HUDEP-2 (cell line): ENCODE measurements around the gene RBM47.
A peak's percentile ranks its signal among the peaks of the same experiment; 100 is the strongest.
"Not testable (repeated sequence)": the region's sequence is repeated elsewhere in the genome, so short reads cannot be mapped to it uniquely, and the experiment has no call there.

Experiments used
- DNase-seq, 76 experiments: peaks; one replicate each; lab custom pipeline; 2025; ENCODE audit not compliant: unreplicated experiment in 76 of 76; lab: John Stamatoyannopoulos, UW

Gene RBM47

DNA sequence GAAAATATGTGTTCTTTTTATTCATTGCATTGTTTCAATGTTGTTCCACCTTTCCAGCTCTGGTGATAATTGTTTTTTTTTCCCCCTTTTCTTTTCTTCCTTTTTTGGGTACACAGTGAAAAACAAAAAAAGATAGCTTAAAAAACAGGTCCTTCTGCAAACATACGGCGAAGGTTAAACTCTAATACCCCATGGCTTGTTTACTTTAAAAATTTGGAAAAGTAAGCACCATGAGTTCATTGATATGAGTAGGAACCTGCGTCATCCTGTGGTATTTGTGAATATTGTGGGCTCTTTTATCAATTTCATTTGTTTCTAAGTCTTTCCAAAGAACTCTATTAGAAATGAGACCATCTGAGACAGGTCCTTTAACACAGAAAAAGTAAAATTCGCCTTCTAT, 171.0 kb downstream of the RBM47 start:
- no peak for DNase-seq

DNA sequence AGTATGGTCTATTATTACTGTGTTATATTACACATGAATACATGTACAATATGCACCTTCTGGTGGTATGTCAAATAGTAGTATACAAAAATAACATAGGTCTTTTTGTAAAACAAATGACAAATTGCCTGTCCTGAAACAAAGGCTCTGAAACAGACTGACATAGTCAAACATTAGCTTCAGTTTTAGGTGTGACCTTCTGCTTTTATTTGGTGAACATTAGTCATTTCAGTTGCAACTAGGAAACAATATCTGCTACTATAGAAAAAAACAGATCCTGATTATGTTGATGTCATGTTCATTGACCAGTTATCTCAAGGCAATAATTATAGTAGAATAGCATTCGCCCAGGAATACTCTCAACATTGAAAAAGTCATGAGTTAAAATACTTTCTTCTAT, 171.6 kb downstream of the RBM47 start:
- no peak for DNase-seq

DNA sequence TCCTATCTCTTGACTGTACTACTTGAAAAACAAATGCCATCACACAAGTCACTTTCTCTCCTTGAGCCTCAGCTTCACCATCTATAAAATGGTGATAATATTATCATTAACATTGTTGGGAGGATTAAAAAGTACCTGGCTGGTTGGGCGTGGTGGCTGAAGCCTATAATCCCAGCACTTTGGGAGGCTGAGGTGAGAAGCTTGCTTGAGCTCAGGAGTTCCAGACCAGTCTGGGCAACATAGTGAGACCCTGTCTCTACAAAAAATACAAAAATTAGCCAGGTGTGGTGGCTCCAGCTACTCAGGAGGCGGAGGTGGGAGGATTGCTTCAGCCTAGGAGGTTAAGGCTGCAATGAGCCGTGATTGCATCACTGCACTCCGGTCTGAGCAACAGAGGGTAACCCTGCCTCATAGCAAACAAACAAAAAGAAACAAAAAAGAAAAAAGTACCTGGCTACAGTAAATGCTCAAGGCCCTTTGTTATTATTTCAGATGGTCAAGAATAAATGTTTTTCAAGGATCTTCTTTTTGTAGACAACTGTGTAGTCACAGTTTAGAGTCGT, 174.2 kb downstream of the RBM47 start:
- DNase-seq = no peak

DNA sequence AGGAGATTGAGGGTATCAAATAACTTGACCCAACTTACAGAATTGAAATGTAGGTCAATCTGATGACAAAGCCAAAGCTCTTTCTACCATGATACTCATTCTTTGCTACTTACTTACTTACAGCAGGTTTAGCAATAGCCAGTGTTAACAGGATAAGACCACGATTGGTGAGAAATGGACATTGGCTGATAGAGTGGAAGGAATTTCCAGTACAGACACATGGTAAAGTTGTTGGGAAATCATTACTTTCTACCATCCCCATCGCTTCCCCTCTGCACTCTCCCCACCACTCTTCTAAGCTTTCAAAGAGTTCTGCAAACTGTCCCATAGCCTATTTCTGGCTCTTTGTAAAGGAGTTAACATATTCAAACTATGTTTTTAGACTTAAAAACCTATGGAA, 174.8 kb downstream of the RBM47 start:
- no peak for DNase-seq

DNA sequence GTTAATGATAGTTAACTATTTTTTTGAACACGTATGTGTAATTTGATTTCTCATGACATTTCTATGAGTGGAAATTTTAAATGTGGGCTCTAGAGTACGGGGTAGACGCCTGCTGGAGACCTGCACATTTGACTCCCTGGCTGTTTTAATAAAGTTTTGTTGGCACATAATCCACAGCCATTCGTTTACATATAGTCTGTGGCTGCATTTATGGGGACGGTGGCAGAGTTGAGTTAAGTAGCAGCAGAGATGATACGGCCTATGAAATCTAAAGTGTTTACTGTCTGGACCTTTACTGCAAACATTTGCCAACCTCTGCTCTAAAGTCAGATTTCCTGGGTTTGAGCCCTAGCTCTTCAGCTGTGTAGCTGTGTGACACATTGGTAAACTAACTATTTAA, 175.8 kb downstream of the RBM47 start:
- no peak for DNase-seq

DNA sequence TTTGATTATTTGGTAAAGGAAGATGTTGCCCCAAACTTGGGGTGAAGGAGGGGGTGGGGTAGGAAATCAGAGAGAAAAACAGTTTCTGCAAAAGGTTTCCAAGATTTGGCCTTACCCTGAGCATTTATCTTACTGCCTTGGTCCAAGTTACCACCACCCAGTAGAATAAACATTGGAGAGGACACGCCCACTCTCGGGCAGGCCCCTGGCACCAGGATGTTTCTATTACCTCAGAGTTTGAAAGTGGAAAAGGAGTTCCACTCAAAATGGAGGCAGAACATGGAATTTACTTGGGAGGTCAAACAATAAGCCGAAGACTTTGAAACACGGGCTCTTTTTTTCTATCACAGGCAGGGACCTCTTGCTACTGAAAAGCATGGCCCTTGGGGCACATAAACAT, 180.8 kb downstream of the RBM47 start:
- DNase-seq = no peak

DNA sequence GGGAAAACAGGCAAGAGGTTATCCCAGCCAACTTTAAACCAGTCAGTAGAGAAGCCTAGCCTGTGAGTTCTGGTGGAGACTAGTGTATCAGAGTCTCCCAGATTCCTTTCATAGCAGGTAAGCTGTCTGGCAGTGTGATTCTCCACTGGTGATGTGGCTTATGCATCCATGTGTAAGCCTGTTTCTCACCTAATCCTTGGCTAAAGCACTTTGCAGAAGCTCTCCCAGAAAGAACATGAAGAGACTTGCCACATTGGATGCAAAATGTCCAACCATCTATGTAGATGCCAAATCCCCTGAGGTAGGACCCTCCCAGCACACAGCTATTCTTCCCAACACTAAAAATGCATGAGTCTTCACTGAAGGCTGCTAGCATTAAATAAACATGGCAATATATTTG, 182.8 kb downstream of the RBM47 start:
- DNase-seq = no peak

DNA sequence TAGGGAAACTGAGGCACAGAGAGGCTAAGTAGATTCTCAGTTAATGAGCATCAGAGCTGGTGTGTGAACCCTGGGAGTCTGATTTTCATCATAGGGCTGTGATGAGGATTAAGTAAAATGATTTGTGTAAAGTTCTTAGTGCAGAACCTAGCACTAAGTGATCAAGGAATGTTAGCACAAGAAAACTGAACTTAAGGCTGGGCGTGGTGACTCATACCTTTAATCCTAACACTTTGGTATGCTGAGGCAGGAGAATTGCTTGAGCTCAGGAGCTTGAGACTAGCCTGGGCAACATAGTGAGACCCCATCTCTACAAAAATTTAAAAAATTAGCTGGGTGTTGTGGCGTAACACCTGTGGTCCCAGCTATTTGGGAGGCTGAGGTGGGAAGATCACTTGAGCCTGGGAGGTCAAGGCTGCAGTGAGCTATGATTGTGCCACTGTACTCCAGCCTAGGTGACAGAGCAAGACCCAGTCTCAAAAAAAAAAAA, 183.4 kb downstream of the RBM47 start:
- not testable (repeated sequence) for DNase-seq

DNA sequence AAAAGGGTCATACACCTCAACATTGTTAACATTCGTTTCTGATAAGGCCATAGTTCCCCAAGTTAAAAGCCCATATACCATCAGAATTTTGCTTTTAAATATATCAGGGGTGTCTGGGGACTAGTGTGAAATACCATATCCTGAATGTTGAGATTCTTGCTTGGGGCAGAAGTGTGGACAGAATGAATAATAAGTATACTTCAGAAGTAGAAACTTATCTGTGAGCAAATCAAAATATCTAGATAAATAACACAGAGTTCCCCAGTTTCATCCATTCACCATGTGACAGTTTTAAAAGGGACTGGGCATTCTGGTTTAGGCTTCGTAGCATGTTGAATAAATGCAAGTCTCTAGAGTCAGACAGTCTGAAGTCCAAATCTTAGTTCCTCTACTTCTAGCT, 184.0 kb downstream of the RBM47 start:
- DNase-seq = no peak

DNA sequence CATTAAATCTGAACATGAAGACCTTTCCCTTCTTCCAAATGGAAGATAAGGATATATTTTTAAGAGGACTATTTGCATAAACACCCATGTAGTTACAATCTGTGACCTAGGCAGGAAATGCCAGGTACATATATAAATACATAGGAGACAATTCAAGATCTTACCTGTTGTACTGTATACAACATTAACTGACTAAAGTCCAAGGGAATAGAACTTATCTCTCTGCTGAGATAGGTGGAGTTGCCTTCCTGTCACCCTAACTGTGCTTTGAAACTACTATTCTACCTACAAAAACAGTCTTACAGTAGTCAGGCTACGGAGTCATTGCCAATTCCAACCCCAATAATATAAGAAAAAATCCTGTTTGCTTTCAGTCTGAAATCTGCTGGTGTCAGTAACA, 188.2 kb downstream of the RBM47 start:
- no peak for DNase-seq

DNA sequence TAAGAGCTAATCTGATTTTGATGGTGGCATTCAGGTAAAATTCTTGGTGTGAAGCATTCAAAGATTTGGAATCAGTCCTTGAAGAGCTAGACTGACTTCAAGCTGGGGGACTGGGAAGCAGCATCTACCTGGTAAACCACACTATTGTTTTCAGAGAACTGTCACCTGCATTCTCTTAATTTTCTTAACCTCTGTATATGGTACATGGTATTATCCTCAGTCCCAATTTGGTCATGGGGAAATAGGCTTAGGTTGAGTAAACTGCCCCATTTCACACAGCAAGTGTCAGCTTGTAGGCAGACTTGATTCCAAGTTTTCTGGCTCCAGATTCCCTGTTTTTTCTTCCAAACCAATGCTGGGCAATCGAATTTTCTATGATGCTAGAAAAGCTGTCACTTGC, 190.1 kb downstream of the RBM47 start:
- DNase-seq = no peak

DNA sequence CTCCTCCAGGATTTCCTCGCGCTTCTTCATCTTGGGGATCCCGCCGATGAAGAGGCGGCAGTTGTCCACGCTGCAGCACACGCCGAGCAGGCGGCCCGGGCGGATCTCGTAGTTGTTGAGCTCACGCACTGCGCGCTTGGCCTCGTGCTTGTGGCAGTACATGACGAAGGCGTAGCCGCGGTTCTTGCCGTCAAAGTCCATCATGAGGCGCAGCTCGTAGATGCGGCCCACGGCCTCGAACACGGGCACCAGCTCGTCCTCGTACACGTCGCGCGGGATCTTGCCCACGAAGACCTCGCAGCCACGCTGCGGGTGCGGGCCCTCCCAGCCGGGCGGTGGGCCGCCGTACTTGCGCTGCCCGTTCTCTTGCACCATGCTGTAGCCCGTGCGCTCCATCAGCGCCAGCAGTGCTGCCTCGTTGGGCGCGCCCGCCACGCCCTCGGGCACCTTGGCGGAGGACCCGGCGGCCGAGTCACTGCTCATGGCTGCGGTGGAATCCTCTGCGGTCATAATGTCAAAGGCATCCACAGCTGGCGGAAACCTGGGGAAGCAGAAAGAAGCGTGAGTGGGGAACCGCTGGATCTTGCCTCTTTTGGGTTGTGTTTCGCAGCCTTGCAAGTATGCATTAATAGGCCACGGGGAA, 191.2 kb downstream of the RBM47 start:
- no peak for DNase-seq

DNA sequence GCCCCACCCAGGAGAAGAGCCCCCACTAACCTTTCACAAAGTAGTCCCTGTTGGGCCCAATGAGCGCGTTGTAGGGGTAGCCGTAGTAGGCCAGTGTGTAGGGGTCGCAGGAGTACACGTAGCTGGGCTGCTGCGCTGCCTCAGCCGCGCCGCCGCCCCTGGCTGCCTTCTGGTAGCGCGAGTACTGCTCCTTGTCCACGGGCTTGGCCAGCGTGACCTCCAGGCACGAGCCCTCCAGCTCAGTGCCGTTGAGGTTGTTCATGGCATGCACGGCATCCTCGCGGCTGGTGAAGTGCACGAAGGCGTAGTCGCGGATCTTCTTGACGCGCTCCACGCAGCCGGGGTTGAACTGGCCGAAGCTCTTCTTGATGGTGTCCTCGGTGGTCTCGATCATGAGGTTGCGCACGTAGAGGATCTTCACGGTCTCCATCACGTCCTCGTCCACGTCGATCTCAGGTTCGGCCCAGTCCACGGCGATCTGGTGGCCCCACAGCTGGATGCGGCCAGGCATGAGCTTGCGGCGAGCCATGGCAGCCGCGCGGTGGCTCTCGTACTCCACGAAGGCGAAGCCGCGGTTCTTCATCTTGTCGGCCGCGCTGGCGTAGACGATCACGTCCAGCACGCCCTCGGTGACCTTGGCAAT, 191.8 kb downstream of the RBM47 start:
- no peak for DNase-seq

DNA sequence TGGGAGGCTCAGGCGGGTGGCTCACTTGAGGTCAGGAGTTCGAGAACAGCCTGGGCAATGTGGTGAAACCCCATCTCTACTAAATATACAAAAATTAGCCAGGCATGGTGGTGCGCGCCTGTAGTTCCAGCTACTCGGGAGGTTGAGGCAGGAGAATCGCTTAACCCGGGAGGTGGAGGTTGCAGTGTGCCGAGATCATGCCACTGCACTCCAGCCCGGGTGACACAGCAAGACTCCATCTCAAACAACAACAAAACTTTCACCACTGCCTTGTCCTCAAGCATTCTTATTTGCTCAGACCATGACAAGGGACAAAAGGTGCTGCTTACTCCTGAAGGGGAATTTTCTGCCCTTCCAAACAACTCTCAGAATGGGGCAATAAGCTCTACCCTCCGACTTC, 194.4 kb downstream of the RBM47 start:
- not testable (repeated sequence) for DNase-seq

DNA sequence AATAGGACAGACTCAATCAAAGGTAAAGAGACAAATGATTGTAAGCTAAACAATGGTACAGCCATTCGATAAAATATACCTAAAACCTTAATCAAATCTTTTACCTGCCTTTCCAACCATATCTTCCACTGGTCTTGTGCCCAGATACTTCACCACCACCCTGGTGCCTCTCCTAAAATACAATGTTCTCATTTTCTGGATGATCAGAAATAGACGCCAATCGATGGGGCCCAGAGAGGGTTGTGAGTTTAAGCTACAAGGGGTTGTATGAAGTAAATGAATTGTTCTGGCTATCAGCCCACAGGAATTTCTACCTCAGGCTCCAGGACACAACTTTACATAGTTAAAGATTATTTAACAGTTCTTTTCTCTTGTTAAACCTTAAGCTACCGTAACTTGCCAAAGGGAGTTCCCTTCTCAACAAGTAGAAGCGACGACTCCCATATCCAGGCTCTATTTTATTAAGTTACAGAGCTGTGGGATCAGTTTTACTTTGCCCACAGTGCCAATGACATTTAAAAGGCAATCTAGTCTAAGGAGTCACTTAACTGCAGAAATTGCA, 195.5 kb downstream of the RBM47 start:
- no peak for DNase-seq

DNA sequence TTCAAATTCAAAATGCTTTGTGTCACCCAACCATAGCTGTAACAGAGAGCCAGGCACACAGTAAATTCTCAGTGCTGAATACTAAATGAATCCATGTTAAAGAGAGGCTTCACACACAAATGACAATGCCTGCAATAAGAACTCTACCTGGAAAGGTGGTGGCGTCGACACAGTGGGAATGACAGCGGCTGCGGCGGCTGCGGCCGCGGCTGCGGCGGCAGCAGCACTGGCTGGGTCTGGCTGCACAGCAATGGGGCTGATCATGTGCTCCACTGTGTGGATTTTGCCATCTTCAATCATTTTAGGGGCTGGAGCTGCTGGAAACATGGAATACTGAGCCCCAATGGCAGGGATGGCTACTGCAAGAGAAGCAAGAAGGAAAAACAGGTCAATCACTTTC, 197.2 kb downstream of the RBM47 start:
- DNase-seq = no peak

DNA sequence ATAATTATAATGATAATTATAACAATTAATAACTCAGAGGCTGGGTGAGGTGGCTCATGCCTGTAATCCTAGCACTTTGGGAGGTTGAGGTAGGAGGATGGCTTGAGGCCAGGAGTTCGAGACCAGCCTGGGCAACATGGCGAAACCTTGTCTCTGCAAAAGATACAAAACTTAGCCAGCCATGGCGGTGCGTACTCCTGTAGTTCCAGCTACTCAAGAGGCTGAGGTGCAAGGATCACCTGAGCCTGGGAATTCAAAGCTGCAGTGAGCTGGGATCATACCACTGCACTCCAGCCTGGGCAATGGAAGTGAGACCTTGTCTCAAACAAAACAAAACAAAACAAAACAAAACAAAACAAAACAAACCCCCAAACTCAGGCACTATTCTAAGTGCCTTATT, 201.8 kb downstream of the RBM47 start:
- not testable (repeated sequence) for DNase-seq

DNA sequence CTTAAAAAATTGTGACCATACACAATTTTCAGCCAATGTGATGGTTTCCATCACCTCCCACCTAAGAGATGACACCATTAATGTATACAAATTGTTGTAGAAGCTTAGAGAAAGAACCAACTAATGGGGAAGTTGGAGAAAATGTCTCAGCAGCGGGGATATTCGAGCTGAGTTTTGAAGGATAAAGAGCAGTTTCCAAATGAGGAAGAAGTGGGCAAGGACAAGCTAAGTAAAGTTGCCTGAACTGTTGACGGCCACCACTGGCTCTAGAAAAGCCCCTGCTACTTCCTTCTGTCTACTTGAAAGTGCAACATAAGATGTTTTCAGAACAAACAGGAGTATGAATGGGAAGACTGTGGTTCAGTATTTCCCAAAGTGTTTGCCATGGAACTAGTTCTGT, 202.5 kb downstream of the RBM47 start:
- DNase-seq = no peak

DNA sequence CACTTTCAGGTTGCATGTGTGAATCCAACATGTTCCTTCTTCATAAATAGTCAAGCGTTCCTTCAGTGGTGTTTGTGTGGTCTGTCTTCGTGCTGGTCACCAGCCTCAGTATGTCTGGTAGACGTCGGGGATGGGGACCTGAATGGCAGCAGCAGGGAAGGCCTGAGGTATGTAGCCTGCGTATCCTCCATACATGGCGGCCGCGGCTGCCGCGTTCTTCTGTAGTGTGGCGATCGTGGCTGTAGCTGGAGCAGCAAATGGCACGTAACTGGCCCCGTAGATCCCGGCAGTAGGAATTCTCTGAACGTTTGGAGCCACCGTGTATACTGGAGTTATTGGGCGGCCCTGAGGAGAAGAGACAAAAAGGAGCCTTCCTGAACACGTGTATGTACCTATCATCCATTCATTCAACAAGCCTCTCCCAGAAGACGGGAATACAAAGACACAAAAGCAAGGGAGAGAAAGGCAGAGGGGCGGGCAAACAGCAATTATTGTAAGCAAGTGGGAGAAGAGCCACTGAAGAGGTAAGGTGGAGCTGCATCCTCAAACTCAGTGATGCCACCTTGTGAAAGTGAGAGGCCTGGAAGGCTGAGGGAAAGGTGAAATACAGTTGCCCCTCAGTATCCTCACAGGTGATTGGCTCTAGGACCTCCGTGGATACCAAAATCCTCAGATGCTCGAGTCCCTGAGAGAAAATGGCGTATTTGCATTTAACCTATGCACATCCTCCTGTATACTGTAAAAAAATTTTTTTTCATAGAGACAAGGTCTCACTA, 203.7 kb downstream of the RBM47 start:
- no peak for DNase-seq

DNA sequence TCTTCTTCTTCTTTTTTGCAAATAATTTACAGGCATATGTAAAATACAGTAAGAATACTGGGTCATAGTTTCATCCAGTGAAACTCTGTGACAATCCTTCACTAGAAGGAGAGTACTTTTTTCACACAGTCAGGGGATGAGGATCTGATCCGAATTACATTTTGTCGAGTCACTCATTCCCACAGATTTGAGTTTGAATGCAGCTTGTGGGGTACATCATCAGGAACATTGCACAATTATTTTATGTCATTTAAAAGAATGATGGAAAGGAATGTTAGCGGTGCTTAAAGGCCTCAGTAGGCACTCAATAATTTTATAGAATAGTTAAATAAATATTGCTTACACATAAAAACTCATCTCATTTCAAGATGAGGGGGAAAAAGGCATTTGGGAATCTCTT, 205.9 kb downstream of the RBM47 start:
- peak in 1 of 76 experiments; percentile 0 for DNase-seq
